GM12892 (cell line): ENCODE results near the gene ST6GALNAC5.

Experiments used
- DNase-seq: peaks from one replicate; pipeline ENCODE4 v3.0.0; 2011; ENCODE audit not compliant: insufficient read length
- FAIRE-seq: peaks from 2 replicates; lab custom pipeline; 2011; peaks lifted over from hg19 to GRCh38; lab: Jason Lieb, UNC
- POLR2A ChIP-seq: IDR thresholded peaks from 2 replicates; pipeline ENCODE4 v1.6.1; 2011; ENCODE audit warnings: low read depth, low read length, control low read depth
- POLR2AphosphoS5 ChIP-seq: IDR thresholded peaks from 2 replicates; pipeline ENCODE4 v1.6.1; 2011; ENCODE audit warnings: low read depth, low read length, control low read depth
- TAF1 ChIP-seq: IDR thresholded peaks from 2 replicates; pipeline ENCODE4 v1.6.1; 2011; ENCODE audit warnings: low read depth, mild to moderate bottlenecking, control low read depth, low read length, borderline replicate concordance

The ST6GALNAC5 gene

GRCh38 chr1:76989976-76990375 lies 122.7 kb downstream of the ST6GALNAC5 start:
- DNase-seq (no peak), FAIRE-seq (no peak)
- TF ChIP-seq TAF1 (no peak), POLR2A (no peak), POLR2AphosphoS5 (no peak)

GRCh38 chr1:76993036-76993435 lies 125.8 kb downstream of the ST6GALNAC5 start:
- TF ChIP-seq TAF1 = no peak
- no peak for TF ChIP-seq POLR2A
- no peak for TF ChIP-seq POLR2AphosphoS5
- FAIRE-seq = no peak
- DNase-seq = no peak

- TF ChIP-seq POLR2A (no peak), POLR2AphosphoS5 (no peak), TAF1 (no peak)
- DNase-seq (no peak), FAIRE-seq (no peak)
These were observed 131.4 kb downstream of the ST6GALNAC5 start for GRCh38 chr1:76998582-76999223.

GRCh38 chr1:77007675-77008074 lies 140.4 kb downstream of the ST6GALNAC5 start:
- no peak for TF ChIP-seq TAF1
- TF ChIP-seq POLR2A = no peak
- no peak for TF ChIP-seq POLR2AphosphoS5
- FAIRE-seq (no peak), DNase-seq (no peak)

- FAIRE-seq = no peak
- DNase-seq = no peak
- TF ChIP-seq TAF1 = no peak
These were observed 143.7 kb downstream of the ST6GALNAC5 start for GRCh38 chr1:77010937-77011336.

- DNase-seq (no peak), FAIRE-seq (no peak)
- TF ChIP-seq POLR2AphosphoS5 (no peak), POLR2A (no peak), TAF1 (no peak)
These were observed 144.8 kb downstream of the ST6GALNAC5 start for GRCh38 chr1:77012066-77012465.

GRCh38 chr1:77014073-77014788 lies 147.0 kb downstream of the ST6GALNAC5 start:
- DNase-seq (no peak), FAIRE-seq (no peak)
- TF ChIP-seq POLR2AphosphoS5 = no peak
- TF ChIP-seq POLR2A = no peak
- no peak for TF ChIP-seq TAF1

GRCh38 chr1:77015748-77016341 lies 148.6 kb downstream of the ST6GALNAC5 start:
- no peak for FAIRE-seq
- TF ChIP-seq POLR2A (no peak), POLR2AphosphoS5 (no peak), TAF1 (no peak)
- DNase-seq = no peak

GRCh38 chr1:77016386-77016985 lies 149.2 kb downstream of the ST6GALNAC5 start:
- TF ChIP-seq POLR2AphosphoS5 (no peak), POLR2A (no peak), TAF1 (no peak)
- no peak for DNase-seq
- no peak for FAIRE-seq

- FAIRE-seq (no peak), DNase-seq (no peak)
- TF ChIP-seq POLR2A (no peak), TAF1 (no peak), POLR2AphosphoS5 (no peak)
These were observed 151.0 kb downstream of the ST6GALNAC5 start for GRCh38 chr1:77018311-77018710.

GRCh38 chr1:77018761-77019160 lies 151.5 kb downstream of the ST6GALNAC5 start:
- no peak for FAIRE-seq
- no peak for DNase-seq
- TF ChIP-seq POLR2AphosphoS5 (no peak), TAF1 (no peak), POLR2A (no peak)

- FAIRE-seq = no peak
- TF ChIP-seq POLR2A = no peak
- no peak for TF ChIP-seq POLR2AphosphoS5
- TF ChIP-seq TAF1 = no peak
- DNase-seq = no peak
These were observed 154.5 kb downstream of the ST6GALNAC5 start for GRCh38 chr1:77021732-77022131.
